Glomerular visceral epithelial cell (primary cell): ENCODE measurements around the gene PRKCE.

Experiments
- DNase-seq: peaks from one replicate; pipeline ENCODE4 v3.0.0-alpha.2; 2016; ENCODE audit errors: extremely low spot score

Gene PRKCE

DNA sequence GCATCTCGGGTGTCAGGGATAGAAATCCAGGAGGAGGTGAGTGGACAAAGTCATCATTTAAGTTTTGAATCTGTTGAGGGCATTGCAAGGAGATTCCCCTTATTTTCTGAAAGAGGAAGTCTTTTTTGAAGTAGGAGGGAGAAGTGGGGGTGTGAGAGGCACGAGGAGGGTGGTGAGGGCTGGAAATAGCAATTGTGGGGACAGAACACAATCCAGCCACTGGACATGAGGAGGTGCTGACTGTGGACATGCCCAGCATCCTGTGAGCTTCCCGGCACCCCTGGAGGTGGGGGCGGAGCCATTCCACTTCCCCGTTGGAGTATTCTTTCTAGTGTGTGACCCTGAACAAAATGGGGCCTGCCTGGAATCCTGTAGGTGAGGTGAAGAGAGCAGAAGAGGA, 335.0 kb downstream of the PRKCE start:
- DNase-seq, result no peak

DNA sequence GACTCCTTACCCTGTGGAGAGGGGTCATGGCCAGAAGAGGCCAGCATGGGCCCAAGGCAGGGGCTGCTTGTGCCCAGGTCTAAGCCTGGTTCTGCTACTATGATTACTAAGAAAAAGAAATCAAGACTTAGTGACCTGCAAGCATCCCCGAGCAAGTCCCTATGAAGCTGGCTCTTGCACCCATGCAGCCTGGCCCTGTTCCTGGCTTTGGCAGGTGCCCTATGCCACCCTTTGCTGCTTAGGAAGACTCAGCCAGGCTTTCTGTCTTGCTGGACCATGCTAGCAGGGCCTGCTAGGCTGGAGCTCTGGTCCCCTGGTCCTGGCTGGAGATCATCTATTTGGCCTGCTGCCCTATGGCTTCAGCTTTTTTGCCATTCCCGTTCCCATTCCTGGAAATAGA, 336.4 kb downstream of the PRKCE start:
- DNase-seq, result no peak

- no peak for DNase-seq
These were observed 337.4 kb downstream of the PRKCE start for GRCh38 chr2:45988879-45989278.

GRCh38 chr2:45990131-45990530, 338.7 kb downstream of the PRKCE start:
- DNase-seq, result no peak

GRCh38 chr2:45992021-45992740, 340.7 kb downstream of the PRKCE start:
- DNase-seq, result peak; percentile 88

DNA sequence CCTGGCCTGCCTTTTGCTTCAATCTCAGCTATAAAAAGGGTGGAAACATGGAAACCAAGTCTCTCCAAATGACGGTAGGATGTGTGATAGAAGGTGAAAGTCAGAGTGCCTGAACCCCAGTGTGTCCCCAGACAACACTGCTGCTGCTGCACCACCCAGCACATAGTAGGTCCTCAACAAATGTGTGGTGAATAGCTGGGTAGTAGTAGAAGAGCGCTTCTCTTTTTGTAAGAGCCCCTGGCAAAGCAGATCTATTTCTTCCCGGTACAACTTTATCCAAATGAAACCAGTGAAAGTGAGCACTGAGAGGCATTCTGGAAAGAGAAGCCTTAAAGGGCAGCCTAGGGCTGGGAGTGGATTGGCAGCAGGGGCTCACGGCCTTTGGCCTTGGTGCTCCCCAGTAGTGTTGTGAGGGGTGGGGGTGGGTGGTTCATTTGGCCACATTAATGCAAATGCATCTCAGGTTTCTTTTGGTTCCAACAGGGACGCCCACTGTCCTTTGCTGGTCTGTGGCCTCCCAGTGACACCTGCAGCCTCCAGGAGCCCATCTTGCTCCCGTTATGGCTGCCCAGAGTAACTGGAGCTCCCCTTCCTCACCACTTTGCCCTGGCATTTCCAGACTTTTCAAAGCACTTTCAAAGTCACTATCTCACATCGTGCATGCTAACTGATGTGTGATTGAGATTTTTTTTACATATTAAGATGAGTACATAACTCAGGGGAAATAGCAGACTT, 341.4 kb downstream of the PRKCE start:
- DNase-seq, result no peak

DNA sequence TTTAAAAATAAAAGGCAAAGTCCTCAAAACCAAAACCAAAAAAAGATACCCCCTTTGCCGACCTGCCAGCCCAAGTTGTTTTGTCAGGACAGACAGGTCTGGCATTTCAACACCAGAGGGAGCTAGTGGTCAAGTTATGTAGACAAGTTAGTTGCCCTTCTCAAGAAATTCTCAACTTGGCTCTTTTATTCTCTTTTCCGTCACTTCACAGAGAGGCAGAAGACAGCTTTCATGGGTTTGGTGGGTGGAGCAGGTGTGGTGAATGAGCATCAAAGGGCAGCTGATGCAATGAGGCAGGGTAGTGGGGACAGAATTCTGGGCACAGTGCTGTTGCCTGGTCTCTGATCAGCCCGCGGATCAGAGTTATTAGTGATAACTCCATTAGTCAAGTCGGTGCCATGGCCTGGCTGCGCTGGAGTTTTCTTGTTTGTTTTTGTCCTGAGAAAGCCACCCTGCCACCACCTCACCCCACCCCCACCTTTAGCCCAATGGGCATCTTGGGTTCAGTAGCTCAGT, 342.1 kb downstream of the PRKCE start:
- peak; percentile 61 for DNase-seq

DNA sequence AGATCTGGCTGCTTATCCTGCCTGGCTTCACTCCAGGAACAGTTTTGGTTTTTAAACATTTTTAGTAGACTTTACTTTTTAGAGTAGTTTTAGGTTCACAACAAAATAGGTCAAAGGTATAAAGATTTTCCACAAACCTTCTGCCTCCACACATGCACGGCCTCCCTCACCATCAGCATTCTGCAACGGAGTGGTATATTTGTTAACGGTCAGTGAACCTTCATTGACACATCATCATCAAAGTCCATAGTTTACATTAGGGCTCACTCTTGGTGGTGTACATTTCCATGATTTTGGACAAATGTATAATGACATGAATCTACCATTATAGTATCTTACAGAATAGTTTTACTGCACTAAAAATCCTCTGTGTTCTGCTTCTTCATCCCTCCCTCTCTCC, 342.6 kb downstream of the PRKCE start:
- DNase-seq, result no peak

GRCh38 chr2:46000660-46001059, 349.2 kb downstream of the PRKCE start:
- no peak for DNase-seq

DNA sequence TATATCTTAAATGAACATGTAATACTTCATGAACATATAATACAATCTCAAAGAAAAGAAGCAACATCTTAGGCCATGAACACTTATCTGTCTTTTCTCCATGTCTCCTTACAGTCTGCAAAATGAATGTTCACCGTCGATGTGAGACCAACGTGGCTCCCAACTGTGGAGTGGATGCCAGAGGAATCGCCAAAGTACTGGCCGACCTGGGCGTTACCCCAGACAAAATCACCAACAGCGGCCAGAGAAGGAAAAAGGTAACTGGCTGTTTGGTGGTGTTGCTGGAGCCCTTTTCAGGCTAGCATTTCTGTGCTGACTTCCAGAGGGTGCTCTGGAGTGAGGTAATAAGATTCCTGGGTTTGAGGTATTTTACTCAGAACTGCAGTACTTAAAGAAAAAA, 349.8 kb downstream of the PRKCE start:
- DNase-seq, result no peak

DNA sequence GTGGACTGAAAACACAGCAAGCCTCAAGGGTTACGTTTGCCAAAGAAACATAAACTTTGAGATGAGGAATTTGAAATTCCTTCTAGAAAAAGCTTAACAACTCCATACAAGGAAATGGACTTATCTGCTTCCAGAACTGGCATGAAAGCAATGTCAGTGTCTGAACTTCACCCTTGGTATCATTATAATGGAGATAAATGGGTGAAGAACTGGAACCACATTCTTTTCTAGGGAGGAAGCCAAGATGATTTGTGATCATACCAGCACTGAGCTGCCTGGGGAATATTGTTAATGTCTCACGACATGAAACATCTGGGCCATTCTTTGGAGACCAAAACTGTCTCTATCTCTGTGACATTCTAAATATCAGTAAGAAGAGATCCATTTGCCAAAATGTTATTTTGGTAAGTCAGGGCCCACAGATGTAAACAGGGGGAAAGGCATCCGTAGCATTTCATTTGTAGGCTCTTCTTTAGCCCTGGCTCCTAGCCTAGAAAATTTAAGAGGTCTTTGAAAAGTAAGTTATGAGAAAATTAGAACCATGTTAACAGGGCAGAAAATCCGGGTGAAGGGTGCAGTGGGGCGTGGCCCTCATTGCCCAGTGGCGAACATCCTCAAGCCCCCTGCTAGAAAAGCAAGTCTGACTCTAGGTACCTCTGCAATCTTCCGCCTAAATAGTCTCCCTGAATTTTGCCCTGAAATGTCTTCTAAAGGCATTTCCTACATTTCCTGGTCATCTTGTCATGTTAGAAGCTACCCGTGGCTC, 350.4 kb downstream of the PRKCE start:
- DNase-seq, result no peak

- no peak for DNase-seq
These were observed 351.0 kb downstream of the PRKCE start for GRCh38 chr2:46002507-46002883.

DNA sequence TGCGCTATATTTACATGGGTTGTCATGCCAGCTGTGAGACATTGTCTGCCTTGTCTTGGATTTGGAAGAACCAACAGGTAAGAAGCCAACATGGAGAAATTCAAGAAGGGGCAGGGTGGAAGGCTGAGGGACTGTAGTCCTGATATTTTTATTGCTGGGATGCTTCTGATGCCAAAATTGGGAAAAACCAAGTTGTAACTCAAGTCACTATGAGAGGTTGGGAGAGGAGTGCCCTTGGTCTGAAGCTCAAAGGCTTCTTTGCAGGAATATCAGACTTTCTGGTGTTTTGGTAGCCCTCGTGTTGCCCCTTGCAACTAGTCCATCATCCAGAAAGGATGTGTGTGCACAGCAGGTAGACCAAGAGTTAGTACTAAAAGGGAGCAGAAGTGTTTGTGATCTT, 351.5 kb downstream of the PRKCE start:
- DNase-seq, result no peak

DNA sequence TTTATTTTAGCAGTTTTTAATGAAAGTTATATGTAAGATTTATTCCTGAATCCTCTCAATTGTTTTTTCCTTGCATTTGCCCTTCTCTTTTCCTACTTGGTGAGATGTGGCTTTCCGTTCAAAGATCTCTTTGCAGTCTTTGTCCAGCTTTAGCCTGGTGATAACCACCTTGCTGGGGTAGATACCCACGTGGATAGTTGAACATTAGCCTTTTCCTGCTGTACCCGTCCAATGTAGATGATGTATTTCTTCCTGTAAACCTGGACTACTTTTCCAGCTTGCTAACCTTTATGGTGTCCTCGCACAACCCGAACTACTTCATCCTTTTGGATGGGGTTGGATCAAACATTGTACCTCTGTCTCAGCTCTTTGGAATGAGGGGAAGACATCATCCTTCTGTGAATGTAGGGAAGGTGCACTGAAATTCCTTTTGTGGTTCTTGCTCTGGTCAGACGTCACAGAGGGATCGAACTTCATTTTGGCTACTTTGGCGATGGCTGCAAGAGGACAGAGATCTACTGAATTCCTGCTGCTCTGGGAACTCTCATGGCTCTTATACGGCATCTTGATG, 352.5 kb downstream of the PRKCE start:
- peak; percentile 42 for DNase-seq

GRCh38 chr2:46006473-46007025, 355.1 kb downstream of the PRKCE start:
- DNase-seq, result no peak

DNA sequence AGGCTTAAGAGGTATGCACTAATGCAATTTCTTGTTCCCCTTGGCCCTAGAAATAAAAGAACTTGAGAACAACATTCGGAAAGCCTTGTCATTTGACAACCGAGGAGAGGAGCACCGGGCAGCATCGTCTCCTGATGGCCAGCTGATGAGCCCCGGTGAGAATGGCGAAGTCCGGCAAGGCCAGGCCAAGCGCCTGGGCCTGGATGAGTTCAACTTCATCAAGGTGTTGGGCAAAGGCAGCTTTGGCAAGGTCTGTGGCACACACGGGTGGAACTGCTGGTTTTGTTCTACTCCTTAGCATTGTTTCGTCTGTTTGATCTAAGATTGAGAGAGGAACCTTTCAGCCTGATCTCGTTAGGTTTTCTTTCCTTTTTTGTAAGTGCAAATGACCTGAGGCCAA, 355.9 kb downstream of the PRKCE start:
- no peak for DNase-seq

DNA sequence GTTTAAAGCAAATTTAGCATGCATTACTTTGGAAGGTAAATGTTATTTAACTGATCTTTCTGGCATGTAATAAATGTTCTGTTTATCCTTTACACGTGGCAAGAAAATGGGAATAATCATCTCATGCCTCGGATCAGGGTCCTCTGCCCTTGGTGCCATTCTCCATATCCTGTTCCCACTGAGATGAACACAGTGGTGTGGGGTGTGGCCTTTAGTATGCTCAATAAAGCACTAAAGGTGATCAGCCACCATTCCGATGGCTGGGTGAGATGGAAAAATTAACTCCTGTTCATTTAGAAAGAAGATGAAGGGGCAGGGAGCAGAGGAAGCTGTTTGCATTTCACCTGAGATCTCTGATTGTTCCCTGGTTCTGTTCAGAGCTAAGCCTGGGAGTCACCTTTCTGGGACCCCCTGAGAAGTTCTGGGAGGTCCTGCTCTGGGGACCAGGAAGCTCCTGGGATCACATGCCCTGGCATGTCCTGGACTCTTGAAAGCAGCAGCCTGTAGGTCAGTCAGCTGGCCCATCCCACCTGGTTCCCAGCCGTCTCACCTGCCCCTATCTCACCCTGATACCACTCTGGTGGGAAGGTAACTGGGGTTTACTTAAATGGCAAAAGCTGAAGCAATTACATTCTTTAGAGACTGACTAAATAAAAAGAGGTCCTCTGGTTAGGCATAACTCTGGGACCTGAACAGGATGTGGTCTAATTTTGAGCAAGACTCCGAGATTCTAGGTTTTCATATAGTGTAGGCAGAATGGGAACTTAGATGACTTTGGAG, 356.8 kb downstream of the PRKCE start:
- peak; percentile 27 for DNase-seq

DNA sequence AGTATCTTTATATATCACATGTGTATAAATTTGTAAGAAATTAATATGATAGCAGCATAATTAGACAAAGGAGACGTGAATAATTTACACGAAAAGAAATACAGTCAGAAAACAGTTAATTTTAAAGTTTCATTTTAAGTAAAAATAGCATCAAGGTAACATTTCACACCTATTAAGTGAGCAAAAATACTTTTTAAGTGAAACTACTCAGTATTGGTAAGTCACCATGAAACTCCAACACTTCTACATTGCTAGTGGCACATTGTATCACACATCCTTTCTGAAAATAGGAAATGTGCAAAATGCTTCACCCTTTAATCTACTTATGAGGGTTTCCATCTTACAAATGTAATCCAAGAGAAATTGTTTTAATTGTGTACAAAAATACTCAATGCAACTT, 357.8 kb downstream of the PRKCE start:
- DNase-seq, result no peak

- no peak for DNase-seq
These were observed 358.3 kb downstream of the PRKCE start for GRCh38 chr2:46009772-46010171.

GRCh38 chr2:46010223-46010924, 358.9 kb downstream of the PRKCE start:
- DNase-seq, result no peak
